Astrocyte of the spinal cord (primary cell): ENCODE results near the gene GSG1.
A peak's percentile ranks its signal among the peaks of the same experiment; 100 is the strongest.
"Not testable (repeated sequence)": the region's sequence is repeated elsewhere in the genome, so short reads cannot be mapped to it uniquely, and the experiment has no call there.

Experiments
- DNase-seq: peaks from one replicate; pipeline ENCODE4 v3.0.0; 2011; ENCODE audit warnings: low read depth, low spot score
- H3K4me3 ChIP-seq: 2 replicates; pipeline ENCODE4 v1.5.1; 2011; ENCODE audit warnings: low read depth, mild to moderate bottlenecking, low read length, moderate library complexity
- in situ Hi-C: cut with HindIII; loops from 2 replicates; pipeline ENCODE4 v1.10.0; 2017; ENCODE audit warnings: low sequenced_read_pairs
- TF ChIP-seq, protein P1 (sequence below): IDR thresholded peaks from 2 replicates; pipeline ENCODE4 v1.5.1; 2012; ENCODE audit warnings: low read depth, mild to moderate bottlenecking, low read length, inconsistent platforms

The GSG1 gene

GRCh38 chr12:13042666-13043230 lies 60.7 kb downstream of the GSG1 start:
- TF ChIP-seq, protein P1, sequence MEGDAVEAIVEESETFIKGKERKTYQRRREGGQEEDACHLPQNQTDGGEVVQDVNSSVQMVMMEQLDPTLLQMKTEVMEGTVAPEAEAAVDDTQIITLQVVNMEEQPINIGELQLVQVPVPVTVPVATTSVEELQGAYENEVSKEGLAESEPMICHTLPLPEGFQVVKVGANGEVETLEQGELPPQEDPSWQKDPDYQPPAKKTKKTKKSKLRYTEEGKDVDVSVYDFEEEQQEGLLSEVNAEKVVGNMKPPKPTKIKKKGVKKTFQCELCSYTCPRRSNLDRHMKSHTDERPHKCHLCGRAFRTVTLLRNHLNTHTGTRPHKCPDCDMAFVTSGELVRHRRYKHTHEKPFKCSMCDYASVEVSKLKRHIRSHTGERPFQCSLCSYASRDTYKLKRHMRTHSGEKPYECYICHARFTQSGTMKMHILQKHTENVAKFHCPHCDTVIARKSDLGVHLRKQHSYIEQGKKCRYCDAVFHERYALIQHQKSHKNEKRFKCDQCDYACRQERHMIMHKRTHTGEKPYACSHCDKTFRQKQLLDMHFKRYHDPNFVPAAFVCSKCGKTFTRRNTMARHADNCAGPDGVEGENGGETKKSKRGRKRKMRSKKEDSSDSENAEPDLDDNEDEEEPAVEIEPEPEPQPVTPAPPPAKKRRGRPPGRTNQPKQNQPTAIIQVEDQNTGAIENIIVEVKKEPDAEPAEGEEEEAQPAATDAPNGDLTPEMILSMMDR = no peak
- DNase-seq = no peak
- in situ Hi-C loops = no loop called here
- H3K4me3 ChIP-seq = no peak overlapping the region

DNA sequence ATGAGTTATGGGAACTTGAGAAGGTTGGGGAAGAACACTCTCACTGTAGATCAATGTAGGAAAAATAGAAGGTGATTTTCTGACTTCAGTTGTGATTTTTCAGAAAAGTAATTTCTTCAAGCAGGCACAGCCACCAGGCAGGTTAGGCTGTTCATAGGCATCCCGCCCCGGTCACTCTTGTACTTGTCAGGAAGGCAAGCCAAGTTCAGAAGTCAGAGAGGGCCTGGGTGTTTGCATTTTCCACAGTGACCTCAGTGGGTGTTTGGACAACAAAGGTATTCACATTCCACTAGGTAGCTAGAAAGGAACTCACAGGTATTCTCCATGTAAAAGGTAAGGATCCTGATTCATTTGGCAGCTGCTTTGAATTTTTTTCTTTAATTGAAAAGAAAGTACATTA lies 62.2 kb downstream of the GSG1 start:
- TF ChIP-seq, protein P1 = no peak
- H3K4me3 ChIP-seq = no peak overlapping the region
- in situ Hi-C loops = no loop called here
- no peak for DNase-seq

DNA sequence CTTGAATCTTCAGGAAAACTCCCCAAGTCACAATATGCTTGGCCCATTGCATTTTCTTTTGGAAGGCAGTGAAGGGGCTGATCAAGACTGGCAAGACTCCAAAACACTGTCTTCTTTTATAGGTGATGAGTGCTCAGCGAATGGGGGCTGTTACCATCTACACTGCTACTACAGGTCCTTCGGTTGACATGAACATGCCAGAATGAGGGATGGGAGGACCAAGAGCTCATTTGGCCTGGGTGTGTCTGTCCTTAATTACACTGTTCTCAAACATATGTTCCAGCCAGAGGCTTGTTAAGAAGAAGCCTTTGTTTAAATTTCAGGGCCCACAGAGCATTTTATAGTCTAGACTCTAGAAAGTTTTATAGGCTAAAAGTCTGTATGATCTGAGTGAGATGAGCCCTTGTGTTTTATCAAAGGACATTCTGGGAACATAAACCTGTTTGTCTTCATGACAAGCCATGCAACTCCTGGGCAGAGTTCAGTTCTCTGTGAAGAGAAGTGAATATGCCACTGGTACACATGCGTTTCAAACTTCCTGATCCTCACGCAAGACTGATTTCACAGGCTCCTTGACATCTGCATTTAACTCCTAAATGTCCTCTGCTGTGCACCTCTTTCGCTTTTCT lies 64.0 kb downstream of the GSG1 start:
- in situ Hi-C loops = no loop called here
- no peak overlapping the region for H3K4me3 ChIP-seq
- TF ChIP-seq, protein P1 = no peak
- DNase-seq = no peak

- TF ChIP-seq, protein P1 = no peak
- in situ Hi-C loops = no loop called here
- peak; percentile 74 for DNase-seq
Observed at GRCh38 chr12:13038491-13039161, 64.8 kb downstream of the GSG1 start.

GRCh38 chr12:13036881-13037280 lies 66.6 kb downstream of the GSG1 start:
- TF ChIP-seq, protein P1 = no peak
- no peak for DNase-seq
- H3K4me3 ChIP-seq = no peak overlapping the region
- in situ Hi-C loops = no loop called here

More at GRCh38 chr12:13038491-13039161, 64.8 kb downstream of the GSG1 start:
- no peak overlapping the region for H3K4me3 ChIP-seq

DNA sequence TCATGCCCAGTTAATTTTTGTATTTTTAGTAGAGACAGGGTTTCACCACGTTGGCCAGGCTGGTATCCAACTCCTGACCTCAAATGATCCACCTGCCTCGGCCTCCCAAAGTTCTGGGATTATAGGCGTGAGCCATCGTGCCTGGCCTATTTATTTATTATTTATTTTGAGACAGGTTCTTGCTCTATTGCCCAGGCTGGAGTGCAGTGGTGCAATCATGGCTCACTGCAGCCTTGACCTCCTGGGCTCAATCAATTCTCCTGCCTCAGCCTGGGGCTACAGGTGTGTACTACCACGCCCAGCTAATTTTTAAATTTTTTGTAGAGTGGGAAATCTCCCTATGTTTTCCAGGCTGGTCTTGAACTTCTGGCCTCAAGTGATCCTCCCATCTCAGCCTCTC lies 68.1 kb downstream of the GSG1 start:
- DNase-seq, H3K4me3 ChIP-seq, in situ Hi-C loops: not testable (repeated sequence)
